ENCODE measurements around the gene GPR55. TPM values are rescaled to one million over a fixed set of nuclear protein-coding genes. Genes with fewer than 3 reads are reported as not detected.

The GPR55 gene
- total RNA-seq, 2 donors from 2014 or later, result not detected

- ATAC-seq, result no peak
- Histone ChIP-seq H3K36me3 (replicated peaks in 1 of 2; ENCODE audit: insufficient read depth in 1 of 2, low read depth in 2 of 2) (no peaks in the 10 kb centered on the region), H3K27ac (no peak overlapping the region), H3K4me1 (no peaks in the 10 kb centered on the region), H3K4me3 (no peak overlapping the region), H3K9me3 (no peaks in the 10 kb centered on the region), H3K27me3 (no peaks in the 10 kb centered on the region)
- no peak for DNase-seq
- 57 to 73% methylated on average over 2 of the region's 2 CpGs for WGBS, 2 donors
- intact Hi-C loops (cut with DNase I), result no loop called here
- TF ChIP-seq POLR2A (IDR thresholded peaks at IDR 0.05), result no peak
- no peak for TF ChIP-seq CTCF (IDR thresholded peaks at IDR 0.05)
Observed at GRCh38 chr2:230919681-230920080, 5.4 kb downstream of the GPR55 start.

- Histone ChIP-seq H3K9me3 (no peaks in the 10 kb centered on the region), H3K4me1 (no peaks in the 10 kb centered on the region), H3K27ac (no peak overlapping the region), H3K4me3 (no peak overlapping the region), H3K36me3 (replicated peaks in 1 of 2; ENCODE audit: insufficient read depth in 1 of 2, low read depth in 2 of 2) (no peaks in the 10 kb centered on the region), H3K27me3 (no peaks in the 10 kb centered on the region)
- TF ChIP-seq POLR2A (IDR thresholded peaks at IDR 0.05), result no peak
- no peak for TF ChIP-seq CTCF (IDR thresholded peaks at IDR 0.05)
- DNase-seq (no peak), ATAC-seq (no peak)
- 58 to 59% methylated on average over 2 of the region's 2 CpGs for whole genome bisulfite sequencing, 2 donors
- intact Hi-C loops (cut with DNase I), result no loop called here
Observed at GRCh38 chr2:230919240-230919639, 5.8 kb downstream of the GPR55 start.

GRCh38 chr2:230916218-230916617, 8.8 kb downstream of the GPR55 start:
- 68 to 70% methylated on average over 7 of the region's 7 CpGs for WGBS, 2 donors
- Histone ChIP-seq H3K36me3 (replicated peaks in 1 of 2; ENCODE audit: insufficient read depth in 1 of 2, low read depth in 2 of 2) (no peaks in the 10 kb centered on the region), H3K9me3 (no peaks in the 10 kb centered on the region), H3K4me3 (no peak overlapping the region), H3K4me1 (no peaks in the 10 kb centered on the region), H3K27ac (no peak overlapping the region), H3K27me3 (no peaks in the 10 kb centered on the region)
- DNase-seq, result no peak
- no peak for TF ChIP-seq CTCF (IDR thresholded peaks at IDR 0.05)
- intact Hi-C loops (cut with DNase I), result no loop called here
- no peak for ATAC-seq

GRCh38 chr2:230915319-230915718, 9.7 kb downstream of the GPR55 start:
- Histone ChIP-seq H3K27me3 (no peaks in the 10 kb centered on the region), H3K27ac (no peak overlapping the region), H3K36me3 (replicated peaks in 1 of 2; ENCODE audit: insufficient read depth in 1 of 2, low read depth in 2 of 2) (no peaks in the 10 kb centered on the region), H3K9me3 (no peaks in the 10 kb centered on the region), H3K4me3 (no peak overlapping the region), H3K4me1 (no peaks in the 10 kb centered on the region)
- TF ChIP-seq CTCF (IDR thresholded peaks at IDR 0.05) (no peak), POLR2A (IDR thresholded peaks at IDR 0.05) (no peak)
- ATAC-seq (no peak), DNase-seq (no peak)
- 60 to 63% methylated on average over 5 to 6 of the region's 6 CpGs for WGBS, 2 donors
- intact Hi-C loops (cut with DNase I), result no loop called here

- WGBS, 2 donors, result 48 to 88% methylated on average over 2 to 3 of the region's 3 CpGs
- DNase-seq, result no peak
Observed at GRCh38 chr2:230914886-230915285, 10.2 kb downstream of the GPR55 start.

More at GRCh38 chr2:230914886-230915285, 10.2 kb downstream of the GPR55 start:
- no peaks in the 10 kb centered on the region for H3K4me1 ChIP-seq
- TF ChIP-seq CTCF (IDR thresholded peaks at IDR 0.05), result no peak
- TF ChIP-seq POLR2A (IDR thresholded peaks at IDR 0.05), result no peak
- no peak overlapping the region for H3K4me3 ChIP-seq
- no peaks in the 10 kb centered on the region for H3K27me3 ChIP-seq
- intact Hi-C loops (cut with DNase I), result no loop called here
- no peaks in the 10 kb centered on the region for H3K9me3 ChIP-seq
- H3K36me3 ChIP-seq (replicated peaks in 1 of 2; ENCODE audit: insufficient read depth in 1 of 2, low read depth in 2 of 2), result no peaks in the 10 kb centered on the region
- ATAC-seq, result no peak
- no peak overlapping the region for H3K27ac ChIP-seq
